Measurements from ENCODE around the gene UBALD2.
A peak's percentile ranks its signal among the peaks of the same experiment; 100 is the strongest.
"Not testable (repeated sequence)": the region's sequence is repeated elsewhere in the genome, so short reads cannot be mapped to it uniquely, and the experiment has no call there.

UBALD2 gene

GRCh38 chr17:76277300-76278267 is 12.4 kb downstream of the UBALD2 start:
- no peak for DNase-seq (ENCODE audit: low spot score)

DNA sequence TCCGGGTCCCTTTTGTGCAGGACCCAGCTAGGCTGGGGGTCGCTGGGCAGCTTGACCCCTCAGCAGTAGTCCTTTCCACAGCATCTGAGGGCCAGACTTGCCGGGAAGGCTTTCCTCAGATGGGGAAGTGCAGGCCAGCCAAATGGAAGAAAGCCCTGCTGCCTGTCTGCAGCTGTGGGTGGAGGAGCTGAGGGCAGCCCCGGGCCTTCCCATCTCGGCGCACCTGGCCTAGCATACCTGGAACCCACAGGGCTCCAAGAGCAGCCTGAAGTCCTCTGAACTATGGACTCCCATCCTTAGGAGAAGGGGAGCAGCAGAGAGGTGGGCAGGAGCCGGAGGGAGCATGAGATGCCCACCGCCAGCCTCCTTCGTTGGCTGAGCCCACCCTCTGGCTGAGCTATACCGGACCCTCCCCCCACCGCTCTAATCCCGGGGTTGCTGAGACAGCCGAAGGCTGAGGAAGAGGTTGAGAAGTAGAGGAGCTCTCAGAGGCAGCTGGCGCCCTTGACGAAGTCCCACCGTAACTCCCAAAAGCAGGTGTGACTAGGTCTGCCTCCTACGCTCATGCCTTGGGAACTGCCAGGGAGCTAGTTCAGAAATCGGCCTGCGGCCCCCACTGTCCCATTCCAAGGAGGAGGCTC is 13.2 kb downstream of the UBALD2 start:
- DNase-seq (ENCODE audit: low spot score): no peak

DNA sequence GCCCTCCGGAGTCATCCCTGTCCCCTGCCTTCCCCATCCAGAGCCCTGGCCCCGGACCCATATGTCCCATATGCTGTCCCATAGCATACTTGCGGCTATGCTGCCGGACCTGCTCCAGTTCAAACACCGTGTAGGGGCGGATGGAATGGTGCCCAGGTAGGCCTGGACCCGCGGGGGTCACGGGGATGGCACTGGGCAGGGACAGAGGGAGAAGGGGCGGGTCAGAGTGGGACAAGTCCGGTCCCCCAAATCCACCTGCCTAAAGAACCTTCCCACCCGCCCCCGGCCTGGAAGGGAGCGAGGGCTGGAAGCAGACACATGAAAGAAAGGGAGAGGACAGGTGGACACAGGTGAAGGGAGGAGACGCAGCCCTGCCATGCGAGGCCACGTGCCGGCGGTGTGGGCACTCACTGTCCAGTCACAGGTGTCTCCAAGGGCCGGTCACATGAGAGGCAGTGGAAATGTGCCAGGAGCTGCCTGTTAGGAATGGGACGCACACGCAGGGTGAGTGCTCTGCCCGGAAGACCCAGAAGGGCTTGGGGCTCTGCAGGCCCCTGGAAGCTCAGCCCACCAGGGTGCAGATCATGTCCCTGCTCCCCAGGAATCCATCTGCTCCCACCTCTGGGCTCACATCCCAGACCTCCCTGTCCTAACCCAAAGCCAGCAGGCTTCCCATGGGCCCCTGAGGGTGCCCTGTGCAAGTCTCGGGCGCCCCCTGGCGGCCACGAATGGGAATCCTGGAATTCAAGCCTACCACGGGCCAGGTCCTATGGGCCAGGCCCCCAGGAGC is 14.0 kb downstream of the UBALD2 start:
- peak; percentile 93 for DNase-seq (ENCODE audit: low spot score)

DNA sequence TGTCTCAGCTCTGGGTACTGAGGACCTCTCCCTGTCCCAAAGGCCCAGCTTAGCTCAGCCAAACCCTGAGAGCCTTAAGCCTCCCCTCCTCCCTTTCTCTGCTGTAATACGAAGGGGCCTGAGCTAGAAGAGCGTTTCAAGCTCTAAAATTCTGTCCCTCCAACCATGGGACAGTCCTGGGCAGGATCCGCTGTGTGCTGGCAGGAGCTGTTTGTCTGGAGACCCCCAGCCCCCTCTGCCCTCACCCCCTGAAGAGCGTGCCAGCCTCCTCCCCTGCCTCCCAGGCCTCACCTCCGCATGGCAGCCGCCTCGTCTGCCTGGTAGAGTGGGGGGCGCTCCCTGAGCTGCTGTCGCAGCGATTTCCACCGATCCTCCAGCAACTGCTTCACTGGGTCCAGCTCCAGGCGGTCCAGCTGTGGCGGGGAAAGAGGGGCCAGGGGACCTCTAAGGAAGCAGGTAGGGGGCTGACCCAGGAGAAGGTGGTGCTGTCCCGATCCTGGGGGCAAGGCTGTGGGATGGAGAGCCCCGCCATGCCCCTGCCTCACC is 14.7 kb downstream of the UBALD2 start:
- DNase-seq (ENCODE audit: low spot score): no peak

DNA sequence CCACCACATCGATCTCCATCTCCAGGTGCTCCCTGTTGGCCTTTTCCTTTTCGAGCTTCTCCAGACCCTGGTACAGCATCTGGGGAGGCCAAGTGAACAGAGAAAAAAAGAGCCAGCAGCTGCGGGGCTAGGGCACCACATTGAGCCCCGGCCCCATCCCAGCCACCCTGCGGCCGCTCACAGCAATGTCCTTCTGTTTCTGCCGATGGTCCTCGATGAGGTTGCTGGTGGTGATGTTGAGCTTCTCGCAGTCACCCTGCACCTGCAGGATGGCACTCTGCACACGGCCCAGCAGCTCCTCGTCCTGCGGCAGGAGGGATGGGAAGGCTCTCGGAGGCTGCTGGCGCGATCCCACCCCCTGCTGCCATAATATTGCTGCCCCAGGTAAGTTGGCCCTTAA is 15.5 kb downstream of the UBALD2 start:
- no peak for DNase-seq (ENCODE audit: low spot score)

- no peak for DNase-seq (ENCODE audit: low spot score)
These were observed 16.6 kb downstream of the UBALD2 start for GRCh38 chr17:76281573-76282371.

- no peak for DNase-seq (ENCODE audit: low spot score)
These were observed 27.4 kb downstream of the UBALD2 start for GRCh38 chr17:76292567-76292966.

GRCh38 chr17:76293106-76293505 is 28.0 kb downstream of the UBALD2 start:
- no peak for DNase-seq (ENCODE audit: low spot score)

DNA sequence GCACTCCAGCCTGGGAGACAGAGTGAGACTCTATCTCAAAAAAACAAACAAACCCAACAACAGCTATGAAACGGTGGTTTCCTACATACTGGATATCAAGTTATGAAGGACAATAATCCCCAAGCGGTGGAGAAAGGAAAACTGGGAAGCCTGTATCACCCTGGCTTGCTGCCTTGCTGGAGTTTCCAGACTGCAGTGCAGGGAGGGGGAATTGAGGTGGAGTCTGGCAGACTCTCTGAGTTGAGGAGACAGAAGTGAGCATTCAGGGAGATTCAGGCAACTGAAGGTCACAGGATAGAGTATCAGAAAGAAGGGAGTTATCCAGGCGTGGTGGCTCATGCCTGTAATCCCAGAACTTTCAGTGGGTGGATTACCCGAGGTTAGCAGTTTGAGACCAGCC is 31.0 kb downstream of the UBALD2 start:
- no peak for DNase-seq (ENCODE audit: low spot score)

GRCh38 chr17:76296889-76297288 is 31.7 kb downstream of the UBALD2 start:
- no peak for DNase-seq (ENCODE audit: low spot score)

DNA sequence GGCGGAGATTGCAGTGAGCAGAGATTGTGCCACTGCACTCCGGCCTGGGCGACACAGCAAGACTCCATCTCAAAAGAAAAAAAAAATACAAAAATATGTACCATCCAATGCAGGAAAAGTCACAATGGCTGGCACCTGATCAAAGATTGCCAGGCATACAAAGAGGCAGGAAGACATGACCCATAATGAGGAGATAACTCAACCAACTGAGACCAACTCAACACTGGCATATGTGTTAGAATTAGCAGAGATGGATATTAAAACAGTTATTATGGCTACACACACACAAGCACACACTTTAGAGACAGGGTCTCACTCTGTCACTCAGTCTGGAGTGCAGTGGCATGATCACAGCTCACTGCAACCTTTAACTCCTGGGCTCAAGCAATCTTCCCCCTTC is 32.3 kb downstream of the UBALD2 start:
- DNase-seq (ENCODE audit: low spot score): no peak

- no peak for DNase-seq (ENCODE audit: low spot score)
These were observed 39.3 kb downstream of the UBALD2 start for GRCh38 chr17:76304226-76305134.

DNA sequence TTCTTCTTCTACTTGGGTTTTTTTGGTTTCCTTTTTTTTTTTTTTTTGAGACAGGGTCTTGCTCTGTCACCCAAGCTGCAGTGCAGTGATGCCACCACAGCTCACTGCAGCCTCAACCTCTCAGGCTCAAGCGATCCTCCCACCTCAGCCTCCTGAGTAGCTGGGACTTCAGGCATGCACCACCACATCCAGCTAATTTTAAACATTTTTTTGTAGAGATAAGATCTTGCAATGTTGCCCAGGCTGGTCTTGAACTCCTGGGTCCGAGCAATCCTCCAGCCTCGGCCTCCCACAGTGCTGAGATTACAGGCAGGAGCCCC is 39.9 kb downstream of the UBALD2 start:
- DNase-seq (ENCODE audit: low spot score): not testable (repeated sequence)

DNA sequence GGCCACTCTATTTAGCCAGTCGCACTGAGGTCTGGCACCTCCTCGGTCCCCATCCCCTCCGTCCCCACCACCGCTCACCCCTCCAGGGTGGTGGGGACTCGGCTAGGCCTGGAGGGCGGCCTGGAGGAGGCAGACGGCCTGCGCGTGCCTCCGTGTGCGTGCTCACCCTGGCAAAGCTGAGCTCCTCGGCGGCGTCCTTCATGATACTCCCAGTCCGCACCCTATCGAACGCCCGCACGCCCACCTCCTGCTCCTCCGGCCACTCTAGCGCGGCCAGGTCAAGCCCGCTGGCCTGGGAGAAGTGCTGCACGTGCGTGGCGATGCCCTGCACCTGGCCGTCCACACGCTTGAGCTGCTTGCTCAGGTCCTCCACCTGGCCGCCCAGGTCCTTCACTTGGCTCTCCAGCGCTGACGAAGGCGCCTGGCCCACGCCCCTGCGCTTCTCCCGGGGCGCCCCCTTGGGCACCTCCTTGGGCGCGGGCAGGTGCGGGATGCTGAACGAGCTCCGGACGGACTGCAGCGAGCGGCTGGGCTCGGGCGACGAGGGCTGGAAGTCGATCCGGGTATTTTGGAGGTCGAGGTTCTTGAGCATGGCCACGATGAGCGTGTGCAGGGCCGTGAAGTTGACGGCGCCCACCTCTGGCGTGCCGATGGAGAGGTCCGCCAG is 42.3 kb downstream of the UBALD2 start:
- DNase-seq (ENCODE audit: low spot score): no peak

DNA sequence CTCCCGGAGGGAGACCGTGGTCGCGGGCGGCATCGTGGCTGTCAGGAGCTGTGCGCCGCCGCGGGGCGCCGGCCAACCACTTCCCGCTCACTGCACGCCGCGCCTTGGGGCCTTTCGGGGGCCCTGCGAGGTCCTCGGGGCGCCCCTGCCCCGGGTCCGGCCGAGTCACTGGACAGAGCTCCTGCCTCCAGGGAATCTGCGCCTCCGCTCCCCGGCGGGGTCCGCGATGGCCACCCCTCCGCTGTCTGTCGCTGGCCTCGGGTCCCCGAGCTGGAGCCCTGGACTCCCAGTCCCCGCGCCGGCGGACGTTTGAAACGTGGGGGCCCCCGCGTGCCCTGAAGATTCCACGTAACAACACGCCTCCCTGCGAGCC is 42.8 kb downstream of the UBALD2 start, which contains the start of gene QRICH2:
TSS of gene QRICH2 (minus strand) at position 311 of the 373 bp plus-strand sequence. CDS start at position 33, 278 bp downstream.
- DNase-seq (ENCODE audit: low spot score): no peak

GRCh38 chr17:76309461-76309860 is 44.3 kb downstream of the UBALD2 start:
- DNase-seq (ENCODE audit: low spot score): no peak

GRCh38 chr17:76312735-76313134 is 47.6 kb downstream of the UBALD2 start:
- DNase-seq (ENCODE audit: low spot score): no peak

GRCh38 chr17:76314392-76315227 is 49.5 kb downstream of the UBALD2 start:
- DNase-seq (ENCODE audit: low spot score): no peak

DNA sequence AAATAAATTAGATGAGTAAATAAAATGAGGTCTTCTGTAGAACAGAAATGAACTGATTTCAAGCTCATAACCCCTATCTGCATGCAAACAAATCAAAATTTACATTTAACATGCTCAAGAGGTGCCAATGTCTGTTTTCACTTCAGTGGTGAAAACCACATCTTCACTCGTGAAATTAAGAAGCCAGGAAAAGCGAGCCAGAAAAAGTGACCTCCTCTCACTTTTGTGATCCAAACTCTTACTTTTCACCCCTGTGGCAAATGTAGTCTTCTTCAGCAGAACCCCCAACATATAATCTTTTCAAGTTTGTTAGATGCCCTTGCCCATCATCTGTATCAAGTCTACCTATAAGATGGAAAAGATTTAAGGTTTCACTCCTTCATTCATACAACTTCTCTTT is 52.4 kb downstream of the UBALD2 start:
- no peak for DNase-seq (ENCODE audit: low spot score)
